Panc1 (cell line): ENCODE measurements around the gene RAB40A.

Experiments used
- POLR2AphosphoS5 ChIP-seq: IDR thresholded peaks from 2 replicates; pipeline ENCODE4 v1.6.1; 2012; ENCODE audit warnings: mild to moderate bottlenecking, low read depth, low read length, moderate library complexity
- SIN3A ChIP-seq: IDR thresholded peaks from 2 replicates; pipeline ENCODE4 v1.6.1; 2012; ENCODE audit warnings: low read depth, mild to moderate bottlenecking, low read length, moderate library complexity, borderline replicate concordance; ENCODE audit not compliant: insufficient read depth
- TF ChIP-seq, protein P1 (sequence below): fragments of 450-650 bp; IDR thresholded peaks from 2 replicates; pipeline ENCODE4 v1.5.1; 2017; ENCODE audit warnings: mild to moderate bottlenecking

DNA sequence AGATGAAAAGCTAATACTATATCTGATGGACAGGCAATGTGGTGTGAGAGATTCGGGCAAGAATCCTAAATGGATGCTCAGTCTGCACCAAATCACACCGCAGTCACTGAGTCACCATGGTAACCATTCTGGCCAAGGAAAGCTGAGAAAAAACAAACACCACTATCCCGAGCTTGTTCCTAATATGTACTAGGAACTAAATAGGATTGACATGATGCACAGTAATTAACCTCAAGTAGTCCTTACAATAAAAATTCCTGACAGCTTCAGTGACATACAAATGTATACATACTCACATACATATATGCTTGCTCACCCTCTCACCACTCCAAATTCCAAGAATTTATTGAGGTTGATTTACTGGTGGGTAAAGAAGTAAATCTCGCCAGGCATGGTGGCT, 1.1 kb upstream of the RAB40A start:
- TF ChIP-seq POLR2AphosphoS5: no peak
- no peak for TF ChIP-seq SIN3A
- TF ChIP-seq, protein P1, sequence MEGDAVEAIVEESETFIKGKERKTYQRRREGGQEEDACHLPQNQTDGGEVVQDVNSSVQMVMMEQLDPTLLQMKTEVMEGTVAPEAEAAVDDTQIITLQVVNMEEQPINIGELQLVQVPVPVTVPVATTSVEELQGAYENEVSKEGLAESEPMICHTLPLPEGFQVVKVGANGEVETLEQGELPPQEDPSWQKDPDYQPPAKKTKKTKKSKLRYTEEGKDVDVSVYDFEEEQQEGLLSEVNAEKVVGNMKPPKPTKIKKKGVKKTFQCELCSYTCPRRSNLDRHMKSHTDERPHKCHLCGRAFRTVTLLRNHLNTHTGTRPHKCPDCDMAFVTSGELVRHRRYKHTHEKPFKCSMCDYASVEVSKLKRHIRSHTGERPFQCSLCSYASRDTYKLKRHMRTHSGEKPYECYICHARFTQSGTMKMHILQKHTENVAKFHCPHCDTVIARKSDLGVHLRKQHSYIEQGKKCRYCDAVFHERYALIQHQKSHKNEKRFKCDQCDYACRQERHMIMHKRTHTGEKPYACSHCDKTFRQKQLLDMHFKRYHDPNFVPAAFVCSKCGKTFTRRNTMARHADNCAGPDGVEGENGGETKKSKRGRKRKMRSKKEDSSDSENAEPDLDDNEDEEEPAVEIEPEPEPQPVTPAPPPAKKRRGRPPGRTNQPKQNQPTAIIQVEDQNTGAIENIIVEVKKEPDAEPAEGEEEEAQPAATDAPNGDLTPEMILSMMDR: no peak
